Duodenal mucosa (tissue), 2 donors: ENCODE measurements around the gene NRXN3.

ENCODE experiments used
- H3K27ac ChIP-seq: one replicate; pipeline ENCODE4 v1.7.0; 2013; ENCODE audit warnings: low read depth, low read length
- H3K27me3 ChIP-seq, 2 donors: one replicate each; pipeline ENCODE4 v1.7.0; 2013; ENCODE audit warnings: low read length in 2 of 2, control low read depth in 1 of 2; ENCODE audit not compliant: insufficient read depth in 2 of 2, control insufficient read depth in 1 of 2
- H3K36me3 ChIP-seq, 2 donors: one replicate each; pipeline ENCODE4 v1.7.0; 2013; ENCODE audit warnings: low read length in 2 of 2, control low read depth in 1 of 2; ENCODE audit not compliant: insufficient read depth in 2 of 2, control insufficient read depth in 1 of 2
- H3K4me1 ChIP-seq, 2 donors: one replicate each; pipeline ENCODE4 v1.7.0; 2013; ENCODE audit warnings: low read length in 2 of 2, control low read depth in 1 of 2; ENCODE audit not compliant: insufficient read depth in 2 of 2, control insufficient read depth in 1 of 2
- H3K4me3 ChIP-seq, 2 donors: one replicate each; pipeline ENCODE4 v1.7.0; 2013; ENCODE audit warnings: low read length in 2 of 2, low read depth in 1 of 2
- H3K9ac ChIP-seq, 2 donors: one replicate each; pipeline ENCODE4 v1.7.0; 2013; ENCODE audit warnings: low read length in 2 of 2, low read depth in 1 of 2
- H3K9me3 ChIP-seq, 2 donors: one replicate each; pipeline ENCODE4 v1.7.0; 2013; ENCODE audit warnings: low read length in 2 of 2, control low read depth in 1 of 2; ENCODE audit not compliant: control insufficient read depth in 1 of 2

Gene NRXN3

GRCh38 chr14:79325071-79325470 lies 1154.9 kb downstream of the NRXN3 start:
- Histone ChIP-seq H3K27ac (no peak overlapping the region), H3K4me1 (no peaks in the 10 kb centered on the region), H3K36me3 (no peaks in the 10 kb centered on the region), H3K9ac (no peak overlapping the region), H3K9me3 (no peaks in the 10 kb centered on the region), H3K4me3 (no peak overlapping the region), H3K27me3 (no peaks in the 10 kb centered on the region)

GRCh38 chr14:79325557-79325956 lies 1155.4 kb downstream of the NRXN3 start:
- Histone ChIP-seq H3K36me3 (no peaks in the 10 kb centered on the region), H3K27ac (no peak overlapping the region), H3K4me3 (no peak overlapping the region)

GRCh38 chr14:79328863-79329262 lies 1158.7 kb downstream of the NRXN3 start:
- H3K9me3 ChIP-seq, result no peaks in the 10 kb centered on the region
- H3K4me3 ChIP-seq, result no peak overlapping the region
- no peaks in the 10 kb centered on the region for H3K4me1 ChIP-seq
- H3K27ac ChIP-seq, result no peak overlapping the region
- no peak overlapping the region for H3K9ac ChIP-seq
- no peaks in the 10 kb centered on the region for H3K27me3 ChIP-seq
- H3K36me3 ChIP-seq, result no peaks in the 10 kb centered on the region

More at GRCh38 chr14:79325557-79325956, 1155.4 kb downstream of the NRXN3 start:
- Histone ChIP-seq H3K9me3 (no peaks in the 10 kb centered on the region), H3K27me3 (no peaks in the 10 kb centered on the region), H3K4me1 (no peaks in the 10 kb centered on the region), H3K9ac (no peak overlapping the region)

- no peak overlapping the region for H3K27ac ChIP-seq
- no peak overlapping the region for H3K4me3 ChIP-seq
- H3K36me3 ChIP-seq, result no peaks in the 10 kb centered on the region
- H3K27me3 ChIP-seq, result no peaks in the 10 kb centered on the region
- H3K4me1 ChIP-seq, result no peaks in the 10 kb centered on the region
- no peaks in the 10 kb centered on the region for H3K9me3 ChIP-seq
- no peak overlapping the region for H3K9ac ChIP-seq
Observed at GRCh38 chr14:79331830-79332229, 1161.7 kb downstream of the NRXN3 start.

GRCh38 chr14:79332504-79333197 lies 1162.5 kb downstream of the NRXN3 start:
- Histone ChIP-seq H3K27ac (no peak overlapping the region), H3K9me3 (no peaks in the 10 kb centered on the region), H3K4me1 (no peaks in the 10 kb centered on the region), H3K36me3 (no peaks in the 10 kb centered on the region), H3K27me3 (no peaks in the 10 kb centered on the region), H3K9ac (no peak overlapping the region), H3K4me3 (no peak overlapping the region)

GRCh38 chr14:79333198-79333546 lies 1163.0 kb downstream of the NRXN3 start:
- Histone ChIP-seq H3K9me3 (no peaks in the 10 kb centered on the region), H3K27me3 (no peaks in the 10 kb centered on the region), H3K27ac (no peak overlapping the region), H3K4me3 (no peak overlapping the region), H3K36me3 (no peaks in the 10 kb centered on the region), H3K4me1 (no peaks in the 10 kb centered on the region), H3K9ac (no peak overlapping the region)

GRCh38 chr14:79334272-79334671 lies 1164.1 kb downstream of the NRXN3 start:
- no peaks in the 10 kb centered on the region for H3K4me1 ChIP-seq
- H3K36me3 ChIP-seq, result no peaks in the 10 kb centered on the region
- no peak overlapping the region for H3K27ac ChIP-seq
- H3K9me3 ChIP-seq, result no peaks in the 10 kb centered on the region
- H3K27me3 ChIP-seq, result no peaks in the 10 kb centered on the region
- H3K9ac ChIP-seq, result no peak overlapping the region
- no peak overlapping the region for H3K4me3 ChIP-seq

- no peak overlapping the region for H3K27ac ChIP-seq
- no peaks in the 10 kb centered on the region for H3K36me3 ChIP-seq
- H3K27me3 ChIP-seq, result no peaks in the 10 kb centered on the region
- H3K4me1 ChIP-seq, result no peaks in the 10 kb centered on the region
- H3K4me3 ChIP-seq, result no peak overlapping the region
- H3K9me3 ChIP-seq, result no peaks in the 10 kb centered on the region
- H3K9ac ChIP-seq, result no peak overlapping the region
Observed at GRCh38 chr14:79337761-79338160, 1167.6 kb downstream of the NRXN3 start.

GRCh38 chr14:79342942-79343341 lies 1172.8 kb downstream of the NRXN3 start:
- no peaks in the 10 kb centered on the region for H3K9me3 ChIP-seq

GRCh38 chr14:79351011-79351410 lies 1180.8 kb downstream of the NRXN3 start:
- Histone ChIP-seq H3K27ac (no peak overlapping the region), H3K9ac (no peak overlapping the region), H3K9me3 (no peaks in the 10 kb centered on the region), H3K36me3 (no peaks in the 10 kb centered on the region), H3K4me3 (no peak overlapping the region), H3K27me3 (no peaks in the 10 kb centered on the region), H3K4me1 (no peaks in the 10 kb centered on the region)

More at GRCh38 chr14:79342942-79343341, 1172.8 kb downstream of the NRXN3 start:
- H3K4me1 ChIP-seq, result no peaks in the 10 kb centered on the region
- no peak overlapping the region for H3K9ac ChIP-seq
- H3K27ac ChIP-seq, result no peak overlapping the region
- no peaks in the 10 kb centered on the region for H3K36me3 ChIP-seq
- H3K4me3 ChIP-seq, result no peak overlapping the region
- no peaks in the 10 kb centered on the region for H3K27me3 ChIP-seq
